HL-60/S4 (cell line): ENCODE measurements around the gene HECTD1.
"Not testable (repeated sequence)": the region's sequence is repeated elsewhere in the genome, so short reads cannot be mapped to it uniquely, and the experiment has no call there.

Experiments
- in situ Hi-C: fragments of 300-500 bp; cut with MboI; formaldehyde crosslinking; loops from 2 replicates; pipeline ENCODE4 v1.14.3; 2022; ENCODE audit warnings: low sequenced_read_pairs

Gene HECTD1

GRCh38 chr14:31207755-31208545 is at the start of gene HECTD1:
Gene HECTD1, minus strand, starts transcription at chr14:31207793. Its CDS starts 1,857 bp downstream, at chr14:31205936.
- in situ Hi-C loops = no loop called here

- in situ Hi-C loops = no loop called here
Measured at GRCh38 chr14:31257244-31257553, 49.6 kb upstream of the HECTD1 start.

DNA sequence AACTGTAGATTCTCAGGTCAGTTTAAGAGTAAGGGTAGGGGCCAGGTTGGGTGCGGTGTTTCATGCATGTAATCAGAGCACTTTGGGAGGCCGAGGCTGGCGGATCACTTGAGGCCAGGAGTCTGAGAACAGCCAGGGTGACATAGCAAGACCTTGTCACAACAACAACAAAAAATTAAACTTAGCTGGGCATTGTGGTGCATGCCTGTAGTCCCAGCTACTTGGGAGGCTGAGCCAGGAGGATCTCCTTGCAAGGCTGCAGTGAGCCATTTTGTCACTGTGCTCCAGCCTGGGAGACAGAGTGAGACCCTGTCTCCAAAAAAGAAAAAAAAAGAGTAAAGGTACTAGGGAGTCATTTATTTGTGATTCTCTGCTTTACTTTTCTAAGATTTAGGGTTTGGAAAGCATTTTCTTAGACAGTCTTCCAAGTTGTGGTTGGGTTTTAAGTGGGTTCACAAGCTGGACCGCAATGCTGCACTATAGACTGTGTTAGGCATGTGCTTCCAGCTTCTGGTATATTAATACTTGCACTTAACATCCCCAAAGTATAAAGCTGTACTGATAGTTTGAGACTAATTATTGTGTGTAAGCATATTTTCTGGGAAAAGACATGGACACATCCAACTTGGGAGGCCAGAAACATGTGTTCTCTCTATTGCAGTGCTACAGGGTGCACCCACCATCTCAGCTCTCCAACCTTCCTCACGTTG is 49.1 kb upstream of the HECTD1 start:
- in situ Hi-C loops = no loop called here

DNA sequence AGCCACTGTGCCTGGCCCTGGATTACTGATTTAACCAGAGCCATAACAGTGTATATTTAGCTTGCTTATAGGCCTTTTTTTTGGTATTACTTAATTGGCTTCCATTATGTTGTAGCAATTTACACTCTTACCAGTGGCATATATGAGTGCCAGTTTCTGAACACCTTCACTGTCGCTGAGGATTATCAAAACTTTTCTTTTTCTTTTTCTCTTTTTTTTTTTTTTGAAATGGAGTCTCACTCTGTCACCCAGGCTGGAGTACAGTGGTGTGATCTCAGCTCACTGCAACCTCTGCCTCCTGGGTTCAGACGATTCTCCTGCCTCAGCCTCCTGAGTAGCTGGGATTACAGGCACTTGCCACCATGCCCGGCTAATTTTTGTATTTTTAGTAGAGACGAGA is 48.3 kb upstream of the HECTD1 start:
- in situ Hi-C loops = not testable (repeated sequence)

DNA sequence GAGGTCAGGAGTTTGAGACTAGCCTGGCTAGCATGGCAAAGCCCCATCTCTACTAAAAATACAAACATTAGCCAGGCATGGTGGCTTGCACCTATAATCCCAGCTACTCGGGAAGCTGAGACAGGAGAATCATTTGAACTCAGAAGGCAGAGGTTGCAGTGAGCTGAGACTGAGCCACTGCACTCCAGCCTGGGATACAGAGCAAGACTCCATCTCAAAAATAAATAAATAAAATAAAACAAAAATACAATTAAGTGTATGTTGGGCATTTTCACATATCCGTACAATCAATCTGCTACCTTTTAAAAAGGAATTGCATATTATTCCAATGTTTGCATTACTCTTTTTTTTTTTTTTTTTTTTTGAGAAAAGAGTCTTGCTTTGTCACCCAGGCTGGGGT is 47.7 kb upstream of the HECTD1 start:
- in situ Hi-C loops = no loop called here

DNA sequence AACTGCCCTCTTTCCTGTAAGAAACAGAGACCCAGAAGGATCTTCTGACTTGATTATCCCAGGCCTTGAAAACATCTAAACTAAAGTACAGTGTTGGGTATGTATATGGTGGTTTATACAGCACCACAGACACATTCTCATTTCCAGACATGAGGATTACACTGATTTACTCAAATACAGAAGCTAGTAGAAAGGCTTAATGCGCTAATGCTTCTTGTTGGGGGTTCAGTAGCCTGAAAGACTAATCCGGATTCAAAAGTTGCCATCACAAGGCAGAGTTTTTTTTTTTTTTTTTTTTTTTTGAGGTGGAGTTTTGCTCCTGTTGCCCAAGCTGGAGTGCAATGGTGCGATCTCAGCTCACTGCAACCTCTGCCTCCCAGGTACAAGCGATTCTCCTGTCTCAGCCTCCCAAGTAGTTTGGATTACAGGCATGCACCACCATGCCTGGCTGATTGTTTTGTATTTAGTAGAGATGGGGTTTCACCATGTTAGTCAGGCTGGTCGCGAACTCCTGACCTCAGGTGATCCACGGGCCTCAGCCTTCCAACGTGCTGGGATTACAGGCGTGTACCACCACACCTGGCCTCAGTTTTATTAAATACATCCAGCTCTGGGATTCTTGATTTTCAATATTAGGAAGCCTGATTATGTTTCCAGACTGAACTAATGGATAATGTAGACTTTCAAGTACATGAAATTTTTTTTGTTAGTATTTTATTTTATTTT is 46.3 kb upstream of the HECTD1 start:
- in situ Hi-C loops = no loop called here

DNA sequence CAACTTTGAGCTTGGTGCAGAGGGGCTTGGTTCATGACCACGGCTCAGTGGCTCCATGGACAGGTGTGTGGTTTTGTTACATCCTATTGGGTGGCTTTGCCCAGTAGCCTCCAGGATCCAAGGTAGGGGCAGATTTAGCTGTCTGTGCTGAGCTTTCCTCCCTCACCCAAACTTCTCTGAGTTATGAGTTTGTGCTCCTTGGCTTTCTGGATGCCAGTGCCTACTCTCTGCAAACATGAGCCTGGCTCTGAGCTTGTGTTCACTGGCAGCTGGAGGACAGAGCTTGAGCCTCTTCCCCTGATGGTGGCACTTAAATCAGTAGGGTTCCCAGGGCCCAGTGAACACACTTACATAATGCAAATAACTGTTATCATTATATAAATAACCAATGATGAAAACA is 45.3 kb upstream of the HECTD1 start:
- in situ Hi-C loops = no loop called here

DNA sequence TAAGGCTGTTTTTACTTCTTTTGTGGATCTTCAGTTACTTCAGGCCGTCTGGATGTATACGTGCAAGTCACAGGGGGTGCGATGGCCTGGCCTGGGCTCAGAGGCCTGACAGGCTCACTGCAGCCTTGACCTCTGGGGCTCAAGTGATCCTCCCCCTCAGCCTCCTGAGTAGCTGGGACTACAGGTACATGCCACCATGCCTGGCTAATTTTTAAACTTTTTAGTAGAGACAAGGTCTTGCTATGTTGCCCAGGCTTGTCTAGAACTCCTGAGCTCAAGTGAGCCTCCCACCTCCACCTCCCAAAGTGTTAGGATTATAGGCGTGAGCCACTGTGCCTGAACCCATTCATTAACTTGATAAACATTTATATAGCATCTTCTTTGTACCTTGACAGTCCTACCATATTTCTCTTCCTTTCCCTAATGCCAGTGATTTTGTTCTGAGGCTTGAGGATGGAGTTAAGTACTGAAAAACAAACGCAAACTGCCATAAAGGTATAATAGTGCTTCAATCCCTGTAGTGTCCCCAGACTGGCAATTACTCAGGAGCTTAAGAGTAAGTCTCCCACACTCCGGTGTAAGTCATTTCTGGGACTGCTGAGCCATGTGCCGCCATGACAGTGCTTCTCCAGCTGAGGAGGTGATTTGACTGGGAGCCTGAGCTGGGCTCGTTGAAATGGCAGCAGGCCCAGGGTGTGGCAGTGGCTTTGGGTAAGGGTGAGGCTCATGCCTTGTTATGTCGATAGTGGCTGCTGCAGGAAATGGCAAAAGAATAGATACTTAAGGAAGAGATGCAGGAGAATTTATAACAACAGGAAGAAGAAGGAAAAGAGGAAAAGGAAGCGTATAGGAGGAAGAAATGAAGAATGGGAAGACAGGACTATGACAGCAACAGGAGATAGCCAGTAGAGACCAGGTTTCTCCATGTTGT is 43.7 kb upstream of the HECTD1 start:
- in situ Hi-C loops = no loop called here

- in situ Hi-C loops = no loop called here
Measured at GRCh38 chr14:31244626-31245025, 37.0 kb upstream of the HECTD1 start.

- in situ Hi-C loops = no loop called here
Measured at GRCh38 chr14:31243860-31244259, 36.3 kb upstream of the HECTD1 start.

DNA sequence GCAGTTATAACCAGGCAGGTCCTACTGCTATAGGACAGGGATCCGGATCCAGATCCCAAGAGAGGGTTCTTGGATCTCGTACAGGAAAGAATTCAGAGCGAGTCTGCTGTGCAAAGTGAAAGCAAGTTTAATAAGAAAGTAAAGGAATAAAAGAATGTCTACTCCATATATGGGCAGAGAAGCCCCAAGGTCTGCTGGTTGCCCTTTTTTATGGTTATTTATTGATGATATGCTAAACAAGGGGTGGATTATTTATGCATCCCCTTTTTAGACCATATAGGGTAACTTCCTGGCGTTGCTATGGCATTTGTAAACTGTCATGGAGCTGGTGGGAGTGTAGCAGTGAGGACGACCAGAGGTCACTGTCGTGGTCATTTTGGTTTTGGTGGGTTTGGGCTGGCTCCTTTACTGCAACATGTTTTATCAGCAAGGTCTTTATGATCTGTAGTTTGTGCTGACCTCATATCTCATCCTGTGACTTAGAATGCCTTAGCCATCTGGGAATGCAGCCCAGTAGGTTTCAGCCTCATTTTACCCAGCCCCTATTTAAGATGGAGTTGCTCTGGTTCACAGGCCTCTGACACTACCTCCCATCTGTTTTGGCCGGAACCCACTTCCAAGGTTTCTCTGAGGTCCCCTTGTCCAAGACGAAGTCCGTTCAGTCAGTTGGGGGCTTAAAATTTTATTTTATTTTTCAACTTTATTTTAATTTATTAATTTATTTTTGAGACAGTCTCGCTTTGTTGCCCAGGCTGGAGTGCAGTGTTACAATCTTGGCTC is 34.8 kb upstream of the HECTD1 start:
- in situ Hi-C loops = not testable (repeated sequence)

DNA sequence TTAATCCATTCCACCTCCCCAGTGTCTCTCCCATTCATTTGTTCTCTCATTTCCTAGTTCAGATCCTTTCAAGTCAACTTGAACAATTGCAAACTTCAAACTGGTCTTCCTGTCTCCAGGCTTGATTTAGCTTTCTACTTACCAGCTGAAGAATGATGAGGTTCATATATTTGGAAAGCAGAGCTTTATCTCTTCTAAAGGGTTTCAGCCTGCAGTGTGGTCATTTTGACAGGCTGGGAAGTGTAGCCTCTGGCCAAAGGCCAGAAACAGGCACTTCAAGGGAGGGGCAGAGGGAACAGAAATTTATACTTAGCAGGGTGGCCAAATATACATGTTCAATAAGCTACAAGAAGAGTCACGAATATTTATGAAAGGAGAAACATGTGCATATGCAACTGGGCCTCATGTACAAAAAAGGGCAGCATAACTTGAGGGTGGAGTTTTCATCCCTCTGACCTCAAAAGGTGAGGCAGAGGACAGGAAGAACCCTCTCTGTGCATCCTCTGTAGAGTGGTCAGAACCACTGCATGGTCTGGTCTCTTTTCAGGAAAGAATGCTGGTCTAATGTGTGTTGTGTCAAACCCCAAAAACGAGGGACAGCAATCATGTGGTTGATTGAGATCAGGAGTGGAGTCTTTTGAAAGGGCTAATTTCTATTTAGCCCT is 34.0 kb upstream of the HECTD1 start:
- in situ Hi-C loops = no loop called here

- in situ Hi-C loops = no loop called here
Measured at GRCh38 chr14:31239741-31240140, 32.1 kb upstream of the HECTD1 start.

DNA sequence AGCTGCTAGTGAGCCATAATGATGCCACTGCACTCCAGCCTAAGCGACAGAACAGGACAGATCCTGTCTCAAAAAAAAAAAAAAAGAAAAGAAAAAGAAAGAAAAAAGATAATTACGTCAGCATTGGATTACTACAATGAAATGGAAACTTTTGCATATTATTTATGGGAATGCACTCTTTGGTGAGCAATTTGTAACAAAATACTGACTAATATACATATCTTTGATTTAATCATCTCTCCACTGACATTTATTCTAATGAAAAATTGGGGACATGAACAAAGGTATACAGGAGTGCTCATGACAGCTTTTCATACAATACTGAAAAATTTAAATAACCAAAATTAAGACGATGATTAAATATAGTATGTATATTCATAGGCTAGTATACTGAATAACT is 27.9 kb upstream of the HECTD1 start:
- in situ Hi-C loops = no loop called here

- in situ Hi-C loops = no loop called here
Measured at GRCh38 chr14:31232081-31232480, 24.5 kb upstream of the HECTD1 start.

DNA sequence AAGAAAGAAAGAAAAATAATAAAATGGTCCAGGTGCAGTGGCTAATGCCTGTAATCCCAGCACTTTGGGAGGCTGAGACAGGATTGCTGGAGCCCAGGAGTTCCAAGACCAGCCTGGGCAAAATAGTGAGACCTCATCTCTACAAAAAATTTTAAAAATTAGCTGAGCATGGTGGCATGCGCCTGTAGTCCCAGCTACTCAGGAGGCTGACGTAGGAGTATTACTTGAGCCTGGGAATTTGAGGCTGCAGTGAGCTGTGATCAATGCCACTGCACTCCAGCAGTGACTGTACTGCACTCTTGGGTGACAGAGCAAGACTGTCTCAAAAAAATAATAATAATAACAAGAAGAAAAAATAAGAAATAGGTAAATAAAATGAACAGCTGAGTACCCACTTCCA is 23.7 kb upstream of the HECTD1 start:
- in situ Hi-C loops = not testable (repeated sequence)

GRCh38 chr14:31230573-31230958 is 23.0 kb upstream of the HECTD1 start:
- in situ Hi-C loops = no loop called here

- in situ Hi-C loops = no loop called here
Measured at GRCh38 chr14:31229638-31230572, 22.3 kb upstream of the HECTD1 start.
